HEK293 (cell line): ENCODE measurements around the gene GYPC.
"Not testable (repeated sequence)": the region's sequence is repeated elsewhere in the genome, so short reads cannot be mapped to it uniquely, and the experiment has no call there.

Experiments used
- CTCF ChIA-PET: fragments of 350-600 bp; formaldehyde crosslinking; extraction: SDS; loops from one replicate; lab custom pipeline; 2021; ENCODE audit warnings: antibody characterized with exemption; lab: Yijun Ruan, JAX
- POLR2A ChIA-PET: fragments of 300-600 bp; formaldehyde crosslinking; extraction: SDS; loops from one replicate; lab custom pipeline; 2020; ENCODE audit warnings: antibody characterized with exemption, inconsistent platforms; lab: Yijun Ruan, JAX
- H3K27ac ChIP-seq: fragments of 200-500 bp; sonication (Bioruptor generic); 2 replicates; pipeline ENCODE4 v1.5.1; 2014; ENCODE audit warnings: low read depth, low read length, control low read depth, inconsistent platforms; ENCODE audit errors: extremely low read depth
- H3K36me3 ChIP-seq, 2 experiments: fragments of 200-500 bp in 1 of 2; sonication (Bioruptor generic) in 1 of 2; 1 replicate in 1 of 2; 2 replicates in 1 of 2; pipeline ENCODE4 v1.5.1; 2014 to 2017; ENCODE audit warnings: inconsistent platforms in 2 of 2, low read length in 2 of 2; ENCODE audit not compliant: control insufficient read depth in 2 of 2, insufficient read depth in 1 of 2
- H3K4me1 ChIP-seq: fragments of 200-500 bp; sonication (Bioruptor generic); 2 replicates; pipeline ENCODE4 v1.5.1; 2014; ENCODE audit warnings: mild to moderate bottlenecking, low read length, inconsistent platforms; ENCODE audit not compliant: control insufficient read depth, insufficient read depth
- H3K4me3 ChIP-seq: 2 replicates; pipeline ENCODE4 v1.5.1; 2011; ENCODE audit warnings: low read depth, mild to moderate bottlenecking, control low read depth, low read length, moderate library complexity
- H3K9me3 ChIP-seq: fragments of 200-500 bp; sonication (Bioruptor generic); 2 replicates; pipeline ENCODE4 v1.5.1; 2014; ENCODE audit warnings: low read depth, low read length, inconsistent platforms; ENCODE audit not compliant: control insufficient read depth, insufficient read depth
- HOXA7 ChIP-seq: sonication (generic); formaldehyde crosslinking; IDR thresholded peaks from 2 replicates; pipeline ENCODE4 v1.8.1; 2022; ENCODE audit warnings: missing genetic modification reagents, borderline replicate concordance
- KLF9 ChIP-seq: fragments of 450-650 bp; formaldehyde crosslinking; IDR thresholded peaks from 2 replicates; pipeline ENCODE4 v1.5.1; 2016; ENCODE audit warnings: missing biosample characterization, missing genetic modification characterization, low read depth
- PRDM2 ChIP-seq: fragments of 450-650 bp; formaldehyde crosslinking; IDR thresholded peaks from 2 replicates; pipeline ENCODE4 v1.5.1; 2016; ENCODE audit warnings: missing biosample characterization, missing genetic modification characterization, borderline replicate concordance
- REPIN1 ChIP-seq: fragments of 450-650 bp; formaldehyde crosslinking; IDR thresholded peaks from 2 replicates; pipeline ENCODE4 v1.5.1; 2017; ENCODE audit warnings: missing biosample characterization, missing genetic modification characterization, low read depth
- SP3 ChIP-seq: fragments of 450-650 bp; formaldehyde crosslinking; IDR thresholded peaks from 2 replicates; pipeline ENCODE4 v1.5.1; 2016; ENCODE audit warnings: missing biosample characterization, missing genetic modification characterization
- WT1 ChIP-seq: fragments of 450-650 bp; formaldehyde crosslinking; IDR thresholded peaks from 2 replicates; pipeline ENCODE4 v1.5.1; 2016; ENCODE audit warnings: missing biosample characterization, missing genetic modification characterization
- ZBTB21 ChIP-seq: fragments of 450-650 bp; formaldehyde crosslinking; IDR thresholded peaks from 2 replicates; pipeline ENCODE4 v1.5.1; 2017; ENCODE audit warnings: missing biosample characterization, missing genetic modification characterization
- ZNF155 ChIP-seq: fragments of 450-650 bp; formaldehyde crosslinking; IDR thresholded peaks from 2 replicates; pipeline ENCODE4 v1.5.1; 2016; ENCODE audit warnings: missing biosample characterization, missing genetic modification characterization
- ZNF19 ChIP-seq: fragments of 450-650 bp; formaldehyde crosslinking; IDR thresholded peaks from 2 replicates; pipeline ENCODE4; 2016; ENCODE audit warnings: missing biosample characterization, missing genetic modification characterization, low read depth
- ZNF362 ChIP-seq: fragments of 450-650 bp; formaldehyde crosslinking; IDR thresholded peaks from 2 replicates; pipeline ENCODE4 v1.5.1; 2016; ENCODE audit warnings: missing biosample characterization, missing genetic modification characterization
- ZNF558 ChIP-seq: fragments of 450-650 bp; formaldehyde crosslinking; IDR thresholded peaks from 2 replicates; pipeline ENCODE4 v1.5.1; 2016; ENCODE audit warnings: missing biosample characterization, missing genetic modification characterization
- ZNF629 ChIP-seq: fragments of 450-650 bp; formaldehyde crosslinking; IDR thresholded peaks from 2 replicates; pipeline ENCODE4 v1.5.1; 2017; ENCODE audit warnings: missing biosample characterization, missing genetic modification characterization
- ZSCAN16 ChIP-seq: fragments of 450-650 bp; formaldehyde crosslinking; IDR thresholded peaks from 2 replicates; pipeline ENCODE4 v1.5.1; 2016; ENCODE audit warnings: missing biosample characterization, missing genetic modification characterization
- TF ChIP-seq, protein P1 (sequence below): fragments of 450-650 bp; IDR thresholded peaks from 2 replicates; pipeline ENCODE4 v1.5.1; 2018; ENCODE audit warnings: missing biosample characterization, mild to moderate bottlenecking, missing genetic modification characterization
- TF ChIP-seq, protein P2 (sequence below): fragments of 450-650 bp; formaldehyde crosslinking; IDR thresholded peaks from 2 replicates; pipeline ENCODE4 v1.5.1; 2017; ENCODE audit warnings: missing biosample characterization, mild to moderate bottlenecking, missing genetic modification characterization, moderate library complexity
- TF ChIP-seq, protein P3 (sequence below): fragments of 450-650 bp; formaldehyde crosslinking; IDR thresholded peaks from 2 replicates; pipeline ENCODE4 v1.5.1; 2016; ENCODE audit warnings: missing biosample characterization, missing genetic modification characterization

GYPC gene

DNA sequence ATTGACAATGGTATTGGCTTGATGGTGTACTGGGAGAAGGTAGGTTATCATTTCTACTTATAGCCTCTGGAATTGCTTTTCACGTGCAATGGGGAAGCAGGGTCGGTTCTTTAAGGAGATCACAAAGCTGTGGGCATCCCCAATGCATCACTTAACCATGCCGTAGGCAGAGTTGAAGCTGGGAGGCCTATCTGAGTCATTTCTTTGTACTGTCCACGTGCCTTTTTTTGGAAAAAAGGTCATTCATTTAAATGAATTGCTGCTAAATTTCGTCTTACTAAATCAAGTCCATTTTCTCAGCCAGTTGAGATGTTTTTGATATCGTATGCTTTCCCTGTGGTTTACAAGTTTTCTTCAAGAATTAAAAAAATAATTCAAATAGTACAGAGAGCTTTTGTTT lies 17.2 kb upstream of the GYPC start (continued):
- TF ChIP-seq ZNF558 (tag by site-specific recombination), result no peak

DNA sequence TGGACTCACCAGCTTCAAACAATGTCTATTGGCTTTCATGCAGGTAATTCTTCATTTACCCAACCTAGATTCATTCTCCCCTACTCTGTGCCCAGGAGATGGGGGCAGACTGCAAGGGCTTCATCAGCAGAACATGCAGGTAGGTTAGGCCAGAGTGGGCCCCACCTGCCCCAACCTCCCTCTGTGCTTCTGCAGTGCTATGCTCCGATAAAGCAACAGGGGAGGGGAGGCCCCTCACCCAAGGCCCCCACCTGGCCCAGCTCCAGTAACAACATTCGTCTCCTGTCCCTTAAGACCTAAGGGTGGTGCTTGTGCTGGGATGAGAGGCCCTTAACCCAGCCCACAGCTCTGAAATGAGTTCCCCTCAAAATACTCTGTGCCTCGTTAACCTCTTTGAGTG lies 16.7 kb upstream of the GYPC start:
- no peak overlapping the region for H3K4me3 ChIP-seq
- H3K4me1 ChIP-seq, result no peaks in the 10 kb centered on the region
- ChIA-PET POLR2A (no interaction called here), CTCF (no interaction called here)
- no peaks in the 10 kb centered on the region for H3K9me3 ChIP-seq
- H3K36me3 ChIP-seq, result no peaks in the 10 kb centered on the region
- H3K27ac ChIP-seq, result no peak overlapping the region
- TF ChIP-seq REPIN1 (tag by site-specific recombination), result no peak
- TF ChIP-seq HOXA7, result no peak
- TF ChIP-seq ZNF362, result no peak
- no peak for TF ChIP-seq WT1 (tag by site-specific recombination)
- no peak for TF ChIP-seq ZNF629 (tag by site-specific recombination)
- no peak for TF ChIP-seq KLF9
- TF ChIP-seq, protein P1, sequence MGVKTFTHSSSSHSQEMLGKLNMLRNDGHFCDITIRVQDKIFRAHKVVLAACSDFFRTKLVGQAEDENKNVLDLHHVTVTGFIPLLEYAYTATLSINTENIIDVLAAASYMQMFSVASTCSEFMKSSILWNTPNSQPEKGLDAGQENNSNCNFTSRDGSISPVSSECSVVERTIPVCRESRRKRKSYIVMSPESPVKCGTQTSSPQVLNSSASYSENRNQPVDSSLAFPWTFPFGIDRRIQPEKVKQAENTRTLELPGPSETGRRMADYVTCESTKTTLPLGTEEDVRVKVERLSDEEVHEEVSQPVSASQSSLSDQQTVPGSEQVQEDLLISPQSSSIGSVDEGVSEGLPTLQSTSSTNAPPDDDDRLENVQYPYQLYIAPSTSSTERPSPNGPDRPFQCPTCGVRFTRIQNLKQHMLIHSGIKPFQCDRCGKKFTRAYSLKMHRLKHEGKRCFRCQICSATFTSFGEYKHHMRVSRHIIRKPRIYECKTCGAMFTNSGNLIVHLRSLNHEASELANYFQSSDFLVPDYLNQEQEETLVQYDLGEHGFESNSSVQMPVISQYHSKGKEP (tag by site-specific recombination), result no peak
- TF ChIP-seq, protein P2, sequence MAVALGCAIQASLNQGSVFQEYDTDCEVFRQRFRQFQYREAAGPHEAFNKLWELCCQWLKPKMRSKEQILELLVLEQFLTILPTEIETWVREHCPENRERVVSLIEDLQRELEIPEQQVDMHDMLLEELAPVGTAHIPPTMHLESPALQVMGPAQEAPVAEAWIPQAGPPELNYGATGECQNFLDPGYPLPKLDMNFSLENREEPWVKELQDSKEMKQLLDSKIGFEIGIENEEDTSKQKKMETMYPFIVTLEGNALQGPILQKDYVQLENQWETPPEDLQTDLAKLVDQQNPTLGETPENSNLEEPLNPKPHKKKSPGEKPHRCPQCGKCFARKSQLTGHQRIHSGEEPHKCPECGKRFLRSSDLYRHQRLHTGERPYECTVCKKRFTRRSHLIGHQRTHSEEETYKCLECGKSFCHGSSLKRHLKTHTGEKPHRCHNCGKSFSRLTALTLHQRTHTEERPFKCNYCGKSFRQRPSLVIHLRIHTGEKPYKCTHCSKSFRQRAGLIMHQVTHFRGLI (tag by site-specific recombination), result no peak
- TF ChIP-seq ZBTB21, result no peak
- no peak for TF ChIP-seq ZSCAN16 (tag by site-specific recombination)
- no peak for TF ChIP-seq ZNF19 (tag by site-specific recombination)
- TF ChIP-seq SP3 (tag by site-specific recombination), result no peak
- TF ChIP-seq, protein P3, sequence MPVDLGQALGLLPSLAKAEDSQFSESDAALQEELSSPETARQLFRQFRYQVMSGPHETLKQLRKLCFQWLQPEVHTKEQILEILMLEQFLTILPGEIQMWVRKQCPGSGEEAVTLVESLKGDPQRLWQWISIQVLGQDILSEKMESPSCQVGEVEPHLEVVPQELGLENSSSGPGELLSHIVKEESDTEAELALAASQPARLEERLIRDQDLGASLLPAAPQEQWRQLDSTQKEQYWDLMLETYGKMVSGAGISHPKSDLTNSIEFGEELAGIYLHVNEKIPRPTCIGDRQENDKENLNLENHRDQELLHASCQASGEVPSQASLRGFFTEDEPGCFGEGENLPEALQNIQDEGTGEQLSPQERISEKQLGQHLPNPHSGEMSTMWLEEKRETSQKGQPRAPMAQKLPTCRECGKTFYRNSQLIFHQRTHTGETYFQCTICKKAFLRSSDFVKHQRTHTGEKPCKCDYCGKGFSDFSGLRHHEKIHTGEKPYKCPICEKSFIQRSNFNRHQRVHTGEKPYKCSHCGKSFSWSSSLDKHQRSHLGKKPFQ (tag by site-specific recombination), result no peak
- no peak for TF ChIP-seq PRDM2 (tag by site-specific recombination)
- no peak for TF ChIP-seq ZNF155

GRCh38 chr2:126641294-126641693 lies 14.7 kb upstream of the GYPC start:
- H3K4me3 ChIP-seq, H3K9me3 ChIP-seq, H3K4me1 ChIP-seq, POLR2A ChIA-PET, H3K36me3 ChIP-seq, H3K27ac ChIP-seq: not testable (repeated sequence)
- CTCF ChIA-PET, result interaction anchor here (0.6 kb wide), 1 partner anchor 874 kb away, joined by 5 read pairs; no protein-coding TSS in a partner anchor
